HEK293 (cell line): ENCODE data around the gene IL10RB.

Experiments used
- BCL11A ChIP-seq: fragments of 450-650 bp; formaldehyde crosslinking; IDR thresholded peaks from 2 replicates; pipeline ENCODE4 v1.5.1; 2016; ENCODE audit warnings: low read depth, missing biosample characterization, missing genetic modification characterization
- EGR2 ChIP-seq: fragments of 450-650 bp; formaldehyde crosslinking; IDR thresholded peaks from 2 replicates; pipeline ENCODE4 v1.5.1; 2016; ENCODE audit warnings: low read depth, missing biosample characterization, missing genetic modification characterization
- GLIS1 ChIP-seq: fragments of 450-650 bp; formaldehyde crosslinking; IDR thresholded peaks from 2 replicates; pipeline ENCODE4 v1.5.1; 2016; ENCODE audit warnings: missing biosample characterization, missing genetic modification characterization
- KLF7 ChIP-seq: fragments of 450-650 bp; formaldehyde crosslinking; IDR thresholded peaks from 2 replicates; pipeline ENCODE4 v1.5.1; 2016; ENCODE audit warnings: missing biosample characterization, missing genetic modification characterization, borderline replicate concordance
- KLF9 ChIP-seq: fragments of 450-650 bp; formaldehyde crosslinking; IDR thresholded peaks from 2 replicates; pipeline ENCODE4 v1.5.1; 2016; ENCODE audit warnings: missing biosample characterization, missing genetic modification characterization, low read depth
- ZBTB1 ChIP-seq: fragments of 450-650 bp; formaldehyde crosslinking; IDR thresholded peaks from 2 replicates; pipeline ENCODE4 v1.5.1; 2016; ENCODE audit warnings: missing biosample characterization, missing genetic modification characterization
- ZFP41 ChIP-seq: fragments of 450-650 bp; formaldehyde crosslinking; IDR thresholded peaks from 2 replicates; pipeline ENCODE4 v1.5.1; 2016; ENCODE audit warnings: missing biosample characterization, missing genetic modification characterization, borderline replicate concordance
- ZNF10 ChIP-seq: fragments of 450-650 bp; formaldehyde crosslinking; IDR thresholded peaks from 2 replicates; pipeline ENCODE4 v1.5.1; 2017; ENCODE audit warnings: missing biosample characterization, missing genetic modification characterization
- ZNF114 ChIP-seq: fragments of 450-650 bp; formaldehyde crosslinking; IDR thresholded peaks from 2 replicates; pipeline ENCODE4 v1.5.0; 2017; ENCODE audit warnings: missing biosample characterization, missing genetic modification characterization
- ZNF138 ChIP-seq: fragments of 450-650 bp; formaldehyde crosslinking; IDR thresholded peaks from 2 replicates; pipeline ENCODE4 v1.5.1; 2016; ENCODE audit warnings: missing biosample characterization, missing genetic modification characterization, borderline replicate concordance
- ZNF16 ChIP-seq: fragments of 450-650 bp; formaldehyde crosslinking; IDR thresholded peaks from 2 replicates; pipeline ENCODE4 v1.5.1; 2016; ENCODE audit warnings: low read depth, missing biosample characterization, missing genetic modification characterization
- ZNF214 ChIP-seq: fragments of 450-650 bp; formaldehyde crosslinking; IDR thresholded peaks from 2 replicates; pipeline ENCODE4 v1.5.1; 2017; ENCODE audit warnings: missing biosample characterization, mild to moderate bottlenecking, missing genetic modification characterization, borderline replicate concordance
- ZNF24 ChIP-seq: fragments of 450-650 bp; formaldehyde crosslinking; IDR thresholded peaks from 2 replicates; pipeline ENCODE4 v1.5.1; 2016; ENCODE audit warnings: missing biosample characterization, missing genetic modification characterization
- ZNF311 ChIP-seq: fragments of 450-650 bp; formaldehyde crosslinking; IDR thresholded peaks from 2 replicates; pipeline ENCODE4 v1.5.1; 2017; ENCODE audit warnings: missing biosample characterization, missing genetic modification characterization, borderline replicate concordance
- ZNF366 ChIP-seq: fragments of 450-650 bp; formaldehyde crosslinking; conservative IDR thresholded peaks from 2 replicates; pipeline ENCODE4 v1.5.1; 2016; ENCODE audit warnings: missing biosample characterization, missing genetic modification characterization
- ZNF37A ChIP-seq: fragments of 450-650 bp; IDR thresholded peaks from 2 replicates; pipeline ENCODE4 v1.5.1; 2018; ENCODE audit warnings: missing biosample characterization, missing genetic modification characterization
- ZNF391 ChIP-seq: fragments of 450-650 bp; formaldehyde crosslinking; IDR thresholded peaks from 2 replicates; pipeline ENCODE4 v1.5.1; 2016; ENCODE audit warnings: low read depth, missing biosample characterization, missing genetic modification characterization, borderline replicate concordance
- ZNF426 ChIP-seq: fragments of 450-650 bp; formaldehyde crosslinking; IDR thresholded peaks from 2 replicates; pipeline ENCODE4 v1.5.1; 2017; ENCODE audit warnings: missing biosample characterization, missing genetic modification characterization, mild to moderate bottlenecking, inconsistent platforms, moderate library complexity
- ZNF548 ChIP-seq: fragments of 450-650 bp; formaldehyde crosslinking; IDR thresholded peaks from 2 replicates; pipeline ENCODE4 v1.5.1; 2016; ENCODE audit warnings: missing biosample characterization, missing genetic modification characterization
- ZNF549 ChIP-seq: fragments of 450-650 bp; IDR thresholded peaks from 2 replicates; pipeline ENCODE4 v1.5.1; 2018; ENCODE audit warnings: missing biosample characterization, missing genetic modification characterization, mild to moderate bottlenecking, inconsistent platforms, moderate library complexity
- ZNF560 ChIP-seq: fragments of 450-650 bp; formaldehyde crosslinking; IDR thresholded peaks from 2 replicates; pipeline ENCODE4 v1.5.1; 2017; ENCODE audit warnings: missing biosample characterization, missing genetic modification characterization, borderline replicate concordance
- ZNF768 ChIP-seq: fragments of 450-650 bp; formaldehyde crosslinking; IDR thresholded peaks from 2 replicates; pipeline ENCODE4 v1.5.1; 2018; ENCODE audit warnings: missing biosample characterization, mild to moderate bottlenecking, missing genetic modification characterization
- TF ChIP-seq, protein P1 (sequence below): fragments of 450-650 bp; formaldehyde crosslinking; IDR thresholded peaks from 2 replicates; pipeline ENCODE4 v1.5.1; 2016; ENCODE audit warnings: missing biosample characterization, missing genetic modification characterization, low read depth
- TF ChIP-seq, protein P2 (sequence below): fragments of 450-650 bp; formaldehyde crosslinking; IDR thresholded peaks from 2 replicates; pipeline ENCODE4 v1.5.1; 2016; ENCODE audit warnings: missing biosample characterization, missing genetic modification characterization
- TF ChIP-seq, protein P3 (sequence below): fragments of 450-650 bp; formaldehyde crosslinking; IDR thresholded peaks from 2 replicates; pipeline ENCODE4 v1.5.1; 2016; ENCODE audit warnings: missing biosample characterization, missing genetic modification characterization
- TF ChIP-seq, protein P4 (sequence below): fragments of 450-650 bp; formaldehyde crosslinking; IDR thresholded peaks from 2 replicates; pipeline ENCODE4 v1.5.1; 2017; ENCODE audit warnings: missing biosample characterization, missing genetic modification characterization
- TF ChIP-seq, protein P5 (sequence below): fragments of 450-650 bp; formaldehyde crosslinking; conservative IDR thresholded peaks from 2 replicates; pipeline ENCODE4 v1.5.1; 2016; ENCODE audit warnings: low read depth, missing biosample characterization, missing genetic modification characterization

The IL10RB gene

DNA sequence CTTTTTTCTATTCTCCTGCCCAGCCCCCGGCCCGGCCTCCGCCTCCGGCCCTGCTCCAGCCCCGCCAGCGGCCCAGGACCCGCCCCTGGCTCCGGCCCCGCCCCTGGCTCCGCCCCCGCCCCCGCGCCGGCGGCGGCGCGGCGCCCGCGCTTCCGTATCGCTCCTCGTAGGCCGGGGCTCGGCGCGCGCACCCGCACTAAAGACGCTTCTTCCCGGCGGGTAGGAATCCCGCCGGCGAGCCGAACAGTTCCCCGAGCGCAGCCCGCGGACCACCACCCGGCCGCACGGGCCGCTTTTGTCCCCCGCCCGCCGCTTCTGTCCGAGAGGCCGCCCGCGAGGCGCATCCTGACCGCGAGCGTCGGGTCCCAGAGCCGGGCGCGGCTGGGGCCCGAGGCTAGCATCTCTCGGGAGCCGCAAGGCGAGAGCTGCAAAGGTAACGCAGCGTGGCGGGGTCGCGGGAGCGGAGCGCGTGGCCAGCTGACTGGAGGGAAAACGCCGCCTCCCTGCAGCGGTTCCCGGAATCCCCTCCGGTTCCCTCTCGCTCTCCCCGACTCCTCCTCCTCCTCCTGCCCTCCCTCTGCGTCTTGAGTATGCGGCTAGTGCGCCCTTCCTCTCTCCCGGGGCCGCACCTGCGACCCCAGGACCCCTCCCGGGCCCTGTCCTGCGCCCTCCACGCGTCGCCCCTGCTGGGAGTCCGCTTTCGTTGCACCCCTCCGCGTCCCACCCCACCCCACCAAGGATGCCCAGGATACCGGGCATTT, 36.2 kb upstream of the IL10RB start, which contains the start of gene IFNAR2 (continued):
- TF ChIP-seq, protein P1, sequence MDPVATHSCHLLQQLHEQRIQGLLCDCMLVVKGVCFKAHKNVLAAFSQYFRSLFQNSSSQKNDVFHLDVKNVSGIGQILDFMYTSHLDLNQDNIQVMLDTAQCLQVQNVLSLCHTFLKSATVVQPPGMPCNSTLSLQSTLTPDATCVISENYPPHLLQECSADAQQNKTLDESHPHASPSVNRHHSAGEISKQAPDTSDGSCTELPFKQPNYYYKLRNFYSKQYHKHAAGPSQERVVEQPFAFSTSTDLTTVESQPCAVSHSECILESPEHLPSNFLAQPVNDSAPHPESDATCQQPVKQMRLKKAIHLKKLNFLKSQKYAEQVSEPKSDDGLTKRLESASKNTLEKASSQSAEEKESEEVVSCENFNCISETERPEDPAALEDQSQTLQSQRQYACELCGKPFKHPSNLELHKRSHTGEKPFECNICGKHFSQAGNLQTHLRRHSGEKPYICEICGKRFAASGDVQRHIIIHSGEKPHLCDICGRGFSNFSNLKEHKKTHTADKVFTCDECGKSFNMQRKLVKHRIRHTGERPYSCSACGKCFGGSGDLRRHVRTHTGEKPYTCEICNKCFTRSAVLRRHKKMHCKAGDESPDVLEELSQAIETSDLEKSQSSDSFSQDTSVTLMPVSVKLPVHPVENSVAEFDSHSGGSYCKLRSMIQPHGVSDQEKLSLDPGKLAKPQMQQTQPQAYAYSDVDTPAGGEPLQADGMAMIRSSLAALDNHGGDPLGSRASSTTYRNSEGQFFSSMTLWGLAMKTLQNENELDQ (tag by site-specific recombination), result no peak
- no peak for TF ChIP-seq ZNF560 (tag by site-specific recombination)
- TF ChIP-seq ZNF24 (tag by site-specific recombination), result peak; percentile 13; the same call in 1 of the 2 replicates
- 0 out of 2 replicates have a peak, but pooled peaks have one; percentile 55 for TF ChIP-seq BCL11A (tag by site-specific recombination)
- no peak for TF ChIP-seq ZNF10 (tag by site-specific recombination)
- TF ChIP-seq ZNF426 (tag by site-specific recombination), result no peak
- TF ChIP-seq ZNF549, result no peak
- no peak for TF ChIP-seq ZNF768 (tag by site-specific recombination)
- no peak for TF ChIP-seq ZNF391
- TF ChIP-seq ZNF366 (tag by site-specific recombination), result peak; percentile 60; the same call in 1 of the 2 replicates
- no peak for TF ChIP-seq ZFP41
- no peak for TF ChIP-seq KLF7 (tag by site-specific recombination)
- no peak for TF ChIP-seq ZNF138
- TF ChIP-seq, protein P2, sequence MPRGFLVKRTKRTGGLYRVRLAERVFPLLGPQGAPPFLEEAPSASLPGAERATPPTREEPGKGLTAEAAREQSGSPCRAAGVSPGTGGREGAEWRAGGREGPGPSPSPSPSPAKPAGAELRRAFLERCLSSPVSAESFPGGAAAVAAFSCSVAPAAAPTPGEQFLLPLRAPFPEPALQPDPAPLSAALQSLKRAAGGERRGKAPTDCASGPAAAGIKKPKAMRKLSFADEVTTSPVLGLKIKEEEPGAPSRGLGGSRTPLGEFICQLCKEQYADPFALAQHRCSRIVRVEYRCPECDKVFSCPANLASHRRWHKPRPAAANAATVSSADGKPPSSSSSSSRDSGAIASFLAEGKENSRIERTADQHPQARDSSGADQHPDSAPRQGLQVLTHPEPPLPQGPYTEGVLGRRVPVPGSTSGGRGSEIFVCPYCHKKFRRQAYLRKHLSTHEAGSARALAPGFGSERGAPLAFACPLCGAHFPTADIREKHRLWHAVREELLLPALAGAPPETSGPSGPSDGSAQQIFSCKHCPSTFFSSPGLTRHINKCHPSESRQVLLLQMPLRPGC, result no peak; the same call in 1 of the 2 replicates
- TF ChIP-seq ZNF311, result no peak
- TF ChIP-seq GLIS1 (tag by site-specific recombination), result no peak; the same call in 1 of the 2 replicates
- no peak for TF ChIP-seq ZNF16
- TF ChIP-seq EGR2 (tag by site-specific recombination), result no peak
- TF ChIP-seq, protein P3, sequence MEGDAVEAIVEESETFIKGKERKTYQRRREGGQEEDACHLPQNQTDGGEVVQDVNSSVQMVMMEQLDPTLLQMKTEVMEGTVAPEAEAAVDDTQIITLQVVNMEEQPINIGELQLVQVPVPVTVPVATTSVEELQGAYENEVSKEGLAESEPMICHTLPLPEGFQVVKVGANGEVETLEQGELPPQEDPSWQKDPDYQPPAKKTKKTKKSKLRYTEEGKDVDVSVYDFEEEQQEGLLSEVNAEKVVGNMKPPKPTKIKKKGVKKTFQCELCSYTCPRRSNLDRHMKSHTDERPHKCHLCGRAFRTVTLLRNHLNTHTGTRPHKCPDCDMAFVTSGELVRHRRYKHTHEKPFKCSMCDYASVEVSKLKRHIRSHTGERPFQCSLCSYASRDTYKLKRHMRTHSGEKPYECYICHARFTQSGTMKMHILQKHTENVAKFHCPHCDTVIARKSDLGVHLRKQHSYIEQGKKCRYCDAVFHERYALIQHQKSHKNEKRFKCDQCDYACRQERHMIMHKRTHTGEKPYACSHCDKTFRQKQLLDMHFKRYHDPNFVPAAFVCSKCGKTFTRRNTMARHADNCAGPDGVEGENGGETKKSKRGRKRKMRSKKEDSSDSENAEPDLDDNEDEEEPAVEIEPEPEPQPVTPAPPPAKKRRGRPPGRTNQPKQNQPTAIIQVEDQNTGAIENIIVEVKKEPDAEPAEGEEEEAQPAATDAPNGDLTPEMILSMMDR, result no peak
- TF ChIP-seq, protein P4, sequence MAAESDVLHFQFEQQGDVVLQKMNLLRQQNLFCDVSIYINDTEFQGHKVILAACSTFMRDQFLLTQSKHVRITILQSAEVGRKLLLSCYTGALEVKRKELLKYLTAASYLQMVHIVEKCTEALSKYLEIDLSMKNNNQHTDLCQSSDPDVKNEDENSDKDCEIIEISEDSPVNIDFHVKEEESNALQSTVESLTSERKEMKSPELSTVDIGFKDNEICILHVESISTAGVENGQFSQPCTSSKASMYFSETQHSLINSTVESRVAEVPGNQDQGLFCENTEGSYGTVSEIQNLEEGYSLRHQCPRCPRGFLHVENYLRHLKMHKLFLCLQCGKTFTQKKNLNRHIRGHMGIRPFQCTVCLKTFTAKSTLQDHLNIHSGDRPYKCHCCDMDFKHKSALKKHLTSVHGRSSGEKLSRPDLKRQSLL, result peak; percentile 37; the same call in 1 of the 2 replicates
- peak; percentile 44; the same call in 1 of the 2 replicates for TF ChIP-seq KLF9
- TF ChIP-seq ZNF37A (tag by site-specific recombination), result no peak
- TF ChIP-seq, protein P5, sequence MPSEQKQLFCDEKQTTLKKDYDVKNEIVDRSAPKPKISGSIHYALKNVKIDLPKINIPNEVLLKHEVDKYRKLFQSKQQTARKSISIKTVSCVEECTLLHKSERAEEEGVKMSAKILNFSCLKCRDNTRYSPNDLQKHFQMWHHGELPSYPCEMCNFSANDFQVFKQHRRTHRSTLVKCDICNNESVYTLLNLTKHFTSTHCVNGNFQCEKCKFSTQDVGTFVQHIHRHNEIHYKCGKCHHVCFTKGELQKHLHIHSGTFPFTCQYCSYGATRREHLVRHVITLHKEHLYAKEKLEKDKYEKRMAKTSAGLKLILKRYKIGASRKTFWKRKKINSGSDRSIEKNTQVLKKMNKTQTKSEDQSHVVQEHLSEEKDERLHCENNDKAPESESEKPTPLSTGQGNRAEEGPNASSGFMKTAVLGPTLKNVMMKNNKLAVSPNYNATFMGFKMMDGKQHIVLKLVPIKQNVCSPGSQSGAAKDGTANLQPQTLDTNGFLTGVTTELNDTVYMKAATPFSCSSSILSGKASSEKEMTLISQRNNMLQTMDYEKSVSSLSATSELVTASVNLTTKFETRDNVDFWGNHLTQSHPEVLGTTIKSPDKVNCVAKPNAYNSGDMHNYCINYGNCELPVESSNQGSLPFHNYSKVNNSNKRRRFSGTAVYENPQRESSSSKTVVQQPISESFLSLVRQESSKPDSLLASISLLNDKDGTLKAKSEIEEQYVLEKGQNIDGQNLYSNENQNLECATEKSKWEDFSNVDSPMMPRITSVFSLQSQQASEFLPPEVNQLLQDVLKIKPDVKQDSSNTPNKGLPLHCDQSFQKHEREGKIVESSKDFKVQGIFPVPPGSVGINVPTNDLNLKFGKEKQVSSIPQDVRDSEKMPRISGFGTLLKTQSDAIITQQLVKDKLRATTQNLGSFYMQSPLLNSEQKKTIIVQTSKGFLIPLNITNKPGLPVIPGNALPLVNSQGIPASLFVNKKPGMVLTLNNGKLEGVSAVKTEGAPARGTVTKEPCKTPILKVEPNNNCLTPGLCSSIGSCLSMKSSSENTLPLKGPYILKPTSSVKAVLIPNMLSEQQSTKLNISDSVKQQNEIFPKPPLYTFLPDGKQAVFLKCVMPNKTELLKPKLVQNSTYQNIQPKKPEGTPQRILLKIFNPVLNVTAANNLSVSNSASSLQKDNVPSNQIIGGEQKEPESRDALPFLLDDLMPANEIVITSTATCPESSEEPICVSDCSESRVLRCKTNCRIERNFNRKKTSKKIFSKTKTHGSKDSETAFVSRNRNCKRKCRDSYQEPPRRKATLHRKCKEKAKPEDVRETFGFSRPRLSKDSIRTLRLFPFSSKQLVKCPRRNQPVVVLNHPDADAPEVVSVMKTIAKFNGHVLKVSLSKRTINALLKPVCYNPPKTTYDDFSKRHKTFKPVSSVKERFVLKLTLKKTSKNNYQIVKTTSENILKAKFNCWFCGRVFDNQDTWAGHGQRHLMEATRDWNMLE (tag by site-specific recombination), result no peak
- no peak for TF ChIP-seq ZNF114 (tag by site-specific recombination)
- 0 out of 2 replicates have a peak, but pooled peaks have one; percentile 9 for TF ChIP-seq ZBTB1 (tag by site-specific recombination)
- TF ChIP-seq ZNF548 (tag by site-specific recombination), result no peak
- TF ChIP-seq ZNF214 (tag by site-specific recombination), result no peak
